Epithelial cell of esophagus (primary cell): ENCODE measurements around the gene CNTRL.
"Not testable (repeated sequence)": the region's sequence is repeated elsewhere in the genome, so short reads cannot be mapped to it uniquely, and the experiment has no call there.

ENCODE experiments used
- DNase-seq: peaks from one replicate; pipeline ENCODE4 v3.0.0; 2010; ENCODE audit warnings: low read depth
- H3K4me3 ChIP-seq: 2 replicates; pipeline ENCODE4 v1.5.1; 2011; ENCODE audit warnings: mild to moderate bottlenecking, low read length, control low read depth
- TF ChIP-seq, protein P1 (sequence below): IDR thresholded peaks from 2 replicates; pipeline ENCODE4 v1.5.1; 2011; ENCODE audit warnings: low read depth, mild to moderate bottlenecking, low read length, control low read depth, inconsistent platforms; ENCODE audit not compliant: insufficient read depth; ENCODE audit errors: missing control alignments

Gene CNTRL

DNA sequence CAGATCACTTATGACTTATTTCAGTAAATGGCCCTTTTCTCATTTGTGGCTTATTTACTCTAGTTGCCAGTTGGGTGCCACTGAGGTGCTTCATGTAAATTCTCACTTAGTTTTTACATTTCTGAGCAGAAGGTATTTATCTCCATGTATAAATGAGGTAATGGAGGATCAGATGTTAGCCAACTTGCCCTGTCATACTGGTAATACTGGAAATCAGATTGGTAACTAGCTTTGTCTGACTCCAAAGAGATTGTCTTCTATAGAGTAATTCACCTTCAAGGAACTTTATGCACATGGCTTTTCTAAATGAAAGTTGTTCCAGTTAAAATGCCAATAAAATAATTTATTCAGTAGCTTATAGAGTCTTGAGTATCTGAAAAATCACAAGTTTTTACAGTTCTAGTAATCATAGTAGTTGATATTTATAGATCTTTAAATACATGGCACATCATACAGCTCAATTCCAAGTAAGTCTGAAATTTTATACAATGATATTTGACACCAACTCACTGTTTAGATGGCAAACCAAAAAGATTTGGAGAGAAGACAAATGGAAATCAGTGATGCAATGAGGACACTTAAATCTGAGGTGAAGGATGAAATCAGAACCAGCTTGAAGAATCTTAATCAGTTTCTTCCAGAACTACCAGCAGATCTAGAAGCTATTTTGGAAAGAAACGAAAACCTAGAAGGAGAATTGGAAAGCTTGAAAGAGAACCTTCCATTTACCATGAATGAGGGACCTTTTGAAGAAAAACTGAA lies 98.2 kb downstream of the CNTRL start:
- no peak overlapping the region for H3K4me3 ChIP-seq
- TF ChIP-seq, protein P1, sequence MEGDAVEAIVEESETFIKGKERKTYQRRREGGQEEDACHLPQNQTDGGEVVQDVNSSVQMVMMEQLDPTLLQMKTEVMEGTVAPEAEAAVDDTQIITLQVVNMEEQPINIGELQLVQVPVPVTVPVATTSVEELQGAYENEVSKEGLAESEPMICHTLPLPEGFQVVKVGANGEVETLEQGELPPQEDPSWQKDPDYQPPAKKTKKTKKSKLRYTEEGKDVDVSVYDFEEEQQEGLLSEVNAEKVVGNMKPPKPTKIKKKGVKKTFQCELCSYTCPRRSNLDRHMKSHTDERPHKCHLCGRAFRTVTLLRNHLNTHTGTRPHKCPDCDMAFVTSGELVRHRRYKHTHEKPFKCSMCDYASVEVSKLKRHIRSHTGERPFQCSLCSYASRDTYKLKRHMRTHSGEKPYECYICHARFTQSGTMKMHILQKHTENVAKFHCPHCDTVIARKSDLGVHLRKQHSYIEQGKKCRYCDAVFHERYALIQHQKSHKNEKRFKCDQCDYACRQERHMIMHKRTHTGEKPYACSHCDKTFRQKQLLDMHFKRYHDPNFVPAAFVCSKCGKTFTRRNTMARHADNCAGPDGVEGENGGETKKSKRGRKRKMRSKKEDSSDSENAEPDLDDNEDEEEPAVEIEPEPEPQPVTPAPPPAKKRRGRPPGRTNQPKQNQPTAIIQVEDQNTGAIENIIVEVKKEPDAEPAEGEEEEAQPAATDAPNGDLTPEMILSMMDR = no peak
- peak; percentile 58 for DNase-seq

DNA sequence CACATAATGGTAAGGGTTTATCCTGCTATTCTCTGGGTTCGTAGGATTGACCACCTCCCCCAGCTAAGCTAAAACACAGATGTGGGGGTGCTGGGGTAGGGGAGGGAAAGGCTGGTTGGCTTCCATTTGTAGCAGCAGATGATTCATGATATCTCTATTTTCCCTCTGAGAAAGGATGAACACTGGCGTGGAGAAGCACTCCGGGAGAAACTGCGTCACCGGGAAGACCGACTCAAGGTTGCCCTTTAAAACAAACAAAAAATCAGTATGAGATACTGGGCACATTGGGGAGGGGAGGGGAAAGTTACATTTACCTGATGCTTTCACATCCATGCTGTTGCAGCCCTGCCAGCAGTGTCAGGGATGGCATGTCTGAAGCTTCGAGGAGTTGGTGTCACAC lies 98.7 kb downstream of the CNTRL start:
- TF ChIP-seq, protein P1 = no peak
- no peak for DNase-seq

DNA sequence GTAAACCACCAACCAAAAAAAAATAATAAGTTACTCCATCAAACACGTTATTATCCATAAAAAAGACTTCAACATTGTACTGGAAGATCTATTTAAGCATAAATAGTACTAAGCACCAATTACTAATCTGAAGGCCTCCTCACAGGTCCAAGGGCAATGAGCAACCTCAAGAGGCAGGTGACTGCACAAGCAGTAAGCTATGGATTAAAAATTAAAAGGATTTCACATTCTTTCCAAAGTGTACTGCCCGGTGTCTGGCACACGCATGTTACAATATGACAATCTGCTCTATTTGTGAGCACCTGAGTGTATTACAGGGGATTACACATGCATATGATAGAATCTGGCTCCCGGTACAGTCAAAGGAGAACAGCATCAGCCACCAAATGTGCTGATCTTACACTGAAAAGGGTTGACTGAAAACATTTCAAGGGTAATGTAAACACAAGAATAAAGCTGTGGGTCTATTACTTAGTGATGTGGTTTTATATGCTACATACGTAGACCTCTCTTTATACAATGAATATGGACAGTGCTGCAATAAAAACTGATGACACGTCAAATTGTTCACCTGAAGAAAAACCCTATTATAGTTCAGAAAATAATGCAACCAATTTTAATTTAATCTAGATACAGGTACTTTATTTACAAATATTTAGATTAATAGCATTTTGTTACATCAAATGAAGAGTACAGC lies 104.1 kb downstream of the CNTRL start:
- TF ChIP-seq, protein P1 = no peak
- no peak for DNase-seq
- H3K4me3 ChIP-seq = no peak overlapping the region

More for the DNA sequence above, 98.7 kb downstream of the CNTRL start:
- no peak overlapping the region for H3K4me3 ChIP-seq

DNA sequence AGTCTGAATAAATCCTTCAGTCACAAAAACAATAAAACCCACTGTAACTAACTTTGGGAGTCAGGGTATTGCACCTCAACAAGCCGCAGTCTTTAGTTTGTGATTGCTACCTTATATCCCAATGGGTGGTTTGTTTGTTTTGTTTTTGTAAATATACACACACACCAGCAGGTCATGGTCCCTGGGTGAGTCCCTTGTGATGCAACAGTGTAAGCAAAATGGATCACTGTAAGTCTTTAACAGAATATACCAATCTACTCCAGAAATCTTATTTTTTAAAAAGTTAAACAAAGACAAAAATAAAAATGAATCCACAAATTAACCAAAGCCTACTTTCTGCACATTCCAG lies 104.6 kb downstream of the CNTRL start:
- DNase-seq, H3K4me3 ChIP-seq: not testable (repeated sequence)

DNA sequence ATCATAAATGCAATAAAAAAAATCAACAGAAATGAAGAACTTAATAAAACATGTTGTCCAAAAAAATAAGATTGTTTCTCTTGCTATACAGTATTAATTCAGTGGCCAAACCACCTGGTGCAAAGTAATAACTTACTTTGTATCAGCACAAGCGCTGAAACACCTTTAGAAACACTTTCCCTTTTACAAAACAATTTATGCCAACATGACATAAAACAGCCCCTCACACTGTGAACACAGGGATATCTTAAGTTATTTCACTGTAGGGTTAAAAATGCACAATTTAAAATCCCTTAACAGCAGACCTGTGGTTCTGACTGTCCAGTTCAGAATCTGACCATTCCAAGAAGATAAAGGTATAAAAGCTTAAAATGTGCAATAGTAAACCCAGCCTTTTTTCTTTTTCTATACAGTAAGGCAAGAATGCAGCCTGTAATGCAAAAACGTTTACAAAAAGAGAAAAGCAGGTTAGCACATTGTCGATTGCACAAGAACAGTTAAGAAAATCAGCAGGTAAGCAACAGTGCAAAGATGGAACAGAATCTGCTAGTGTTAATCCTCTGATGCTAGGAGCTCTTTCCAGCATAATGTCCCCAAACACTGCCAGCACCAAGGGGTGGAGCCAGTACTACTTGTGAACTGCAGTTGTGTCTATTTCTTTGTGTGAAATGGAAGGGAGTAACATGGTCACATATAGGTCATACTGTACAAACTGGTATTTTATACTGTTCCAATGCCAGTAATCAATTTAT lies 105.4 kb downstream of the CNTRL start:
- H3K4me3 ChIP-seq = no peak overlapping the region
- DNase-seq = no peak
- TF ChIP-seq, protein P1 = no peak

DNA sequence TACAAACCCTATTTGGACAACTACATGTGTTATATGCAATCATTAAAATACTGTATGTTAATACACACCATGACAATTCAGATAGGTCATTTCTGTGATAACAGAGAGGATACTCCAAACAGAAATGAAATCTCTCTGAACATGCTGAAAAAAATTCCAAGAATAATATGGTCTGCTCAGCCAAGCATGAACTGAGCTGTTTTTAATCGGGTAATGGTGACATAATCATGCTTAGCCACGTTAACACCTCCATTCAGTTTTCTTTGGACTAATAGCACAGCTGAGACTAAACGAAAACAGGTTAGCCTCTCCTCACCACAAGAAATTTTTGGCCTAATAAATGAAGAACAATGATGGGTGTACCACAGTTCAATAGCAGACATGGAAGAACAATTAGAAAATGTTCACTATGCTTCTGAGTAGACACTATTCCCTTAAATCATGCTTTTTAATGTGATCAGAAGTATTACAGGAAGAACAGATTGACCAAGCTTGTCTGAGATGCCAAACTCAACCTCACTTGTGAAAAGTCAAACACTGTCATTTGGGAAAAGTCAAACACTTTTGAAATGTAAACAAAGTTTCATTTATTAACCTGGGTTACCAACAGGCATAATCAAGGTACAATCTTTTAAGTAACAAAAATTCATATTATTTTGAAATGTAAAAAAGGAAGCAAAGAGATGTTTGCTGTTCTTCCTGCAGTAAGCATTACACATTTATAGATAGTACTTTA lies 107.5 kb downstream of the CNTRL start:
- no peak overlapping the region for H3K4me3 ChIP-seq
- no peak for DNase-seq
- TF ChIP-seq, protein P1 = no peak

DNA sequence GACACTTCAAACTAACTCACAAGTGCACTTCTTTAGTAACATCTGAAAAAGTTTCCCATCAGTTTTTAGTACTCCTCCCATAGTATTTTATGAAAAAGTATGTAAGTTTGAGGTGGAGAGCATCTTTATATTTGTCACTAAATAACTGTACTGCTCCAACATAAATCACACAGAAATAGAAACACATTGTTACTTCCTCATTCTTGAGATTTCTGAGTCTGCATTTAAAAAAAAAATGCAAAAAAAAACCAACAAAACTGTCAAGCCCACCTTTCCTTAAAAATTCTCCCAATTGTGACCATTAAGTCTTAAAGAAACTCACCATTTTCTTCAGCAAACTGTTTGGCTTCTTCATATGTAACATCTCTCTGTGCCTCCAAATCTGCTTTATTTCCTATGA lies 108.2 kb downstream of the CNTRL start:
- TF ChIP-seq, protein P1 = no peak
- no peak for DNase-seq
- H3K4me3 ChIP-seq = no peak overlapping the region
